NCI-H82 treated with DMSO at 0.1 percent for 48 hours (cell line): ENCODE measurements around the gene FAM8A1.

Experiments
- DNase-seq: peaks from one replicate; lab custom pipeline; 2025; ENCODE audit not compliant: unreplicated experiment; lab: John Stamatoyannopoulos, UW

Gene FAM8A1

GRCh38 chr6:17600527-17601385 is 654 bp downstream of the FAM8A1 start:
- DNase-seq: no peak

- DNase-seq: no peak
Observed at GRCh38 chr6:17601386-17601703, 1.2 kb downstream of the FAM8A1 start.

- no peak for DNase-seq
Observed at GRCh38 chr6:17602888-17603287, 2.8 kb downstream of the FAM8A1 start.

- DNase-seq: no peak
Observed at GRCh38 chr6:17606606-17607005, 6.5 kb downstream of the FAM8A1 start.

- DNase-seq: no peak
Observed at GRCh38 chr6:17610835-17611234, 10.7 kb downstream of the FAM8A1 start.

GRCh38 chr6:17612048-17612447 is 11.9 kb downstream of the FAM8A1 start:
- DNase-seq: no peak

- no peak for DNase-seq
Observed at GRCh38 chr6:17615794-17616193, 15.7 kb downstream of the FAM8A1 start.

- no peak for DNase-seq
Observed at GRCh38 chr6:17621003-17621402, 20.9 kb downstream of the FAM8A1 start.

- no peak for DNase-seq
Observed at GRCh38 chr6:17622144-17622543, 22.0 kb downstream of the FAM8A1 start.

GRCh38 chr6:17624396-17624795 is 24.3 kb downstream of the FAM8A1 start:
- DNase-seq: no peak

- no peak for DNase-seq
Observed at GRCh38 chr6:17628873-17629272, 28.8 kb downstream of the FAM8A1 start.

GRCh38 chr6:17629824-17630510 is 29.9 kb downstream of the FAM8A1 start:
- no peak for DNase-seq

- no peak for DNase-seq
Observed at GRCh38 chr6:17630511-17631073, 30.5 kb downstream of the FAM8A1 start.

GRCh38 chr6:17632934-17633333 is 32.8 kb downstream of the FAM8A1 start:
- no peak for DNase-seq

GRCh38 chr6:17633465-17634188 is 33.5 kb downstream of the FAM8A1 start:
- no peak for DNase-seq

- no peak for DNase-seq
Observed at GRCh38 chr6:17635568-17635967, 35.5 kb downstream of the FAM8A1 start.

- no peak for DNase-seq
Observed at GRCh38 chr6:17638212-17638715, 38.2 kb downstream of the FAM8A1 start.

GRCh38 chr6:17640477-17640917 is 40.4 kb downstream of the FAM8A1 start:
- no peak for DNase-seq

- DNase-seq: no peak
Observed at GRCh38 chr6:17648745-17649144, 48.6 kb downstream of the FAM8A1 start.

- DNase-seq: no peak
Observed at GRCh38 chr6:17650656-17651309, 50.7 kb downstream of the FAM8A1 start.
